Measurements from ENCODE around the gene SP100.

The SP100 gene

DNA sequence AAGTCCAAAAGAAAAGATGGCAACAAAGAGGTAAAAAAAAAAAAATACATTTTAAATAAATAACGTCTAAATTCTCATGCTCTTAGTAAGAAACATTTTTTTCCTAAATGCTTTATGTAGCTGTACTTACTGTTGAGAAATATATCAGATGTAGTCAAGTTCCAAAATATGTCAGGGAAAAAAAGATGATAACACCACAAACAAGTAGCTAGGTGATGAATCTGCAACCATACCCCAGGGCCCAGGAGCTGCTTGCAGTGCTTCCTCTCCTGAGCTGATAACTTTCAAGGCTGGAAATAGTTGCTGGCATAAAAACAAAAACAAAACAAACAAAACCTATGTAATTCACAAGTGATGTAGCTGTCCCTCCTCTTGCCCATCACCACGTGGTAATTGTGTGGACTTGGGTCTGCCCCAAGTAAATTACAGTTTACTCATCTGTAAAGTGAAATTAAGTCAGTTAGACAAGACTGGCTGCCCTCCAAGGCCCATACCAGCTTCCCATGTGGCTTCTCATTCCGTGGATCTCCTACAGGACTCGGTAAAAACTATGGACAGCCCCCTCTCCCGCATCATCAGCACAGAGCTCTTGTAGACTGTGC, 82.6 kb downstream of the SP100 start:
- H3K23ac ChIP-seq (ENCODE audit: low read length in 2 of 2), result no peak overlapping the region
- no peak overlapping the region for H3K14ac ChIP-seq (ENCODE audit: low read length in 2 of 2)
- no peaks in the 10 kb centered on the region for H3K79me1 ChIP-seq (replicated peaks; ENCODE audit: low read length, poor library complexity, severe bottlenecking)
- H3K9me3 ChIP-seq (ENCODE audit: control insufficient read depth, low read length), result no peaks in the 10 kb centered on the region
- H2BK15ac ChIP-seq (ENCODE audit: low read depth, poor library complexity, severe bottlenecking), result no peak overlapping the region
- no peak overlapping the region for H4K8ac ChIP-seq (ENCODE audit: low read length)
- H2BK120ac ChIP-seq (ENCODE audit: low read depth, low read length), result no peak overlapping the region
- H2AK5ac ChIP-seq (ENCODE audit: low read length, severe bottlenecking), result no peak overlapping the region
- H3K18ac ChIP-seq (ENCODE audit: low read depth in 1 of 2, low read length in 2 of 2), result no peak overlapping the region
- DNase-seq, result no peak
- H3K36me3 ChIP-seq (ENCODE audit: control insufficient read depth in 1 of 2, insufficient read depth in 2 of 2, low read depth in 1 of 2, low read length in 2 of 2), result peaks cover 29 to 97% of the 10 kb centered on the region in 2 experiments
- H3K27me3 ChIP-seq (ENCODE audit: control insufficient read depth in 1 of 2, insufficient read depth in 1 of 2, low read length in 2 of 2), result no peaks in the 10 kb centered on the region
- H3K27ac ChIP-seq (ENCODE audit: low read length, poor library complexity, severe bottlenecking), result no peak overlapping the region
- H3K4me3 ChIP-seq (ENCODE audit: insufficient read depth in 1 of 2, low read depth in 1 of 2, low read length in 2 of 2), result no peak overlapping the region
- no peak overlapping the region for H3K9ac ChIP-seq (ENCODE audit: low read length)
- no peak overlapping the region for H3K4me2 ChIP-seq (ENCODE audit: low read length, poor library complexity, severe bottlenecking)
- H4K91ac ChIP-seq (ENCODE audit: low read length), result no peak overlapping the region
- H2AFZ ChIP-seq (ENCODE audit: low read depth, low read length), result no peak overlapping the region
- no peak overlapping the region for H2BK12ac ChIP-seq (ENCODE audit: low read length in 2 of 2)
- no peak overlapping the region for H3K4ac ChIP-seq (ENCODE audit: low read depth in 1 of 2, low read length in 2 of 2)
- H3K4me1 ChIP-seq (ENCODE audit: control insufficient read depth, insufficient read depth, low read depth, low read length), result no peaks in the 10 kb centered on the region
- WGBS, result 77% methylated on average over 4 of the region's 5 CpGs
- H2BK5ac ChIP-seq (ENCODE audit: low read depth, low read length, poor library complexity, severe bottlenecking), result no peak overlapping the region

- H3K36me3 ChIP-seq (ENCODE audit: control insufficient read depth in 1 of 2, insufficient read depth in 2 of 2, low read depth in 1 of 2, low read length in 2 of 2), result peaks cover 16 to 98% of the 10 kb centered on the region in 2 experiments
Observed at GRCh38 chr2:230502593-230502992, 86.6 kb downstream of the SP100 start.

GRCh38 chr2:230503798-230504197, 87.8 kb downstream of the SP100 start:
- no peak for DNase-seq
- H3K14ac ChIP-seq (ENCODE audit: low read length in 2 of 2), result no peak overlapping the region
- H3K4me1 ChIP-seq (ENCODE audit: control insufficient read depth, insufficient read depth, low read depth, low read length), result no peaks in the 10 kb centered on the region
- H3K23ac ChIP-seq (ENCODE audit: low read length in 2 of 2), result no peak overlapping the region
- no peaks in the 10 kb centered on the region for H3K27me3 ChIP-seq (ENCODE audit: control insufficient read depth in 1 of 2, insufficient read depth in 1 of 2, low read length in 2 of 2)
- no peak overlapping the region for H2AFZ ChIP-seq (ENCODE audit: low read depth, low read length)
- H2BK12ac ChIP-seq (ENCODE audit: low read length in 2 of 2), result no peak overlapping the region
- H3K9me3 ChIP-seq (ENCODE audit: control insufficient read depth, low read length), result no peaks in the 10 kb centered on the region
- no peak overlapping the region for H3K27ac ChIP-seq (ENCODE audit: low read length, poor library complexity, severe bottlenecking)
- no peak overlapping the region for H4K91ac ChIP-seq (ENCODE audit: low read length)
- H3K9ac ChIP-seq (ENCODE audit: low read length), result no peak overlapping the region
- no peak overlapping the region for H2BK120ac ChIP-seq (ENCODE audit: low read depth, low read length)
- H2BK5ac ChIP-seq (ENCODE audit: low read depth, low read length, poor library complexity, severe bottlenecking), result no peak overlapping the region
- peaks cover 14 to 98% of the 10 kb centered on the region in 2 experiments for H3K36me3 ChIP-seq (ENCODE audit: control insufficient read depth in 1 of 2, insufficient read depth in 2 of 2, low read depth in 1 of 2, low read length in 2 of 2)
- H3K4me3 ChIP-seq (ENCODE audit: insufficient read depth in 1 of 2, low read depth in 1 of 2, low read length in 2 of 2), result no peak overlapping the region
- H2BK15ac ChIP-seq (ENCODE audit: low read depth, poor library complexity, severe bottlenecking), result no peak overlapping the region
- H4K8ac ChIP-seq (ENCODE audit: low read length), result no peak overlapping the region
- no peak overlapping the region for H2AK5ac ChIP-seq (ENCODE audit: low read length, severe bottlenecking)
- no peaks in the 10 kb centered on the region for H3K79me1 ChIP-seq (replicated peaks; ENCODE audit: low read length, poor library complexity, severe bottlenecking)
- H3K18ac ChIP-seq (ENCODE audit: low read depth in 1 of 2, low read length in 2 of 2), result no peak overlapping the region
- no peak overlapping the region for H3K4ac ChIP-seq (ENCODE audit: low read depth in 1 of 2, low read length in 2 of 2)
- no peak overlapping the region for H3K4me2 ChIP-seq (ENCODE audit: low read length, poor library complexity, severe bottlenecking)

More at GRCh38 chr2:230502593-230502992, 86.6 kb downstream of the SP100 start:
- Histone ChIP-seq H3K4ac (ENCODE audit: low read depth in 1 of 2, low read length in 2 of 2) (no peak overlapping the region), H3K23ac (ENCODE audit: low read length in 2 of 2) (no peak overlapping the region), H4K91ac (ENCODE audit: low read length) (no peak overlapping the region), H2BK15ac (ENCODE audit: low read depth, poor library complexity, severe bottlenecking) (no peak overlapping the region), H3K4me1 (ENCODE audit: control insufficient read depth, insufficient read depth, low read depth, low read length) (no peaks in the 10 kb centered on the region), H3K79me1 (replicated peaks; ENCODE audit: low read length, poor library complexity, severe bottlenecking) (no peaks in the 10 kb centered on the region), H3K27ac (ENCODE audit: low read length, poor library complexity, severe bottlenecking) (no peak overlapping the region), H3K18ac (ENCODE audit: low read depth in 1 of 2, low read length in 2 of 2) (no peak overlapping the region), H3K14ac (ENCODE audit: low read length in 2 of 2) (no peak overlapping the region), H2AK5ac (ENCODE audit: low read length, severe bottlenecking) (no peak overlapping the region), H3K4me3 (ENCODE audit: insufficient read depth in 1 of 2, low read depth in 1 of 2, low read length in 2 of 2) (no peak overlapping the region), H2BK5ac (ENCODE audit: low read depth, low read length, poor library complexity, severe bottlenecking) (no peak overlapping the region), H2BK120ac (ENCODE audit: low read depth, low read length) (no peak overlapping the region), H2BK12ac (ENCODE audit: low read length in 2 of 2) (no peak overlapping the region), H3K9ac (ENCODE audit: low read length) (no peak overlapping the region), H2AFZ (ENCODE audit: low read depth, low read length) (no peak overlapping the region), H3K4me2 (ENCODE audit: low read length, poor library complexity, severe bottlenecking) (no peak overlapping the region), H3K9me3 (ENCODE audit: control insufficient read depth, low read length) (no peaks in the 10 kb centered on the region), H4K8ac (ENCODE audit: low read length) (no peak overlapping the region), H3K27me3 (ENCODE audit: control insufficient read depth in 1 of 2, insufficient read depth in 1 of 2, low read length in 2 of 2) (no peaks in the 10 kb centered on the region)
- DNase-seq, result no peak
- WGBS, result 92% methylated on average over 6 of the region's 7 CpGs

- no peak overlapping the region for H2BK120ac ChIP-seq (ENCODE audit: low read depth, low read length)
- DNase-seq, result no peak
- H3K14ac ChIP-seq (ENCODE audit: low read length in 2 of 2), result no peak overlapping the region
- H4K8ac ChIP-seq (ENCODE audit: low read length), result no peak overlapping the region
- H2AK5ac ChIP-seq (ENCODE audit: low read length, severe bottlenecking), result no peak overlapping the region
- H3K23ac ChIP-seq (ENCODE audit: low read length in 2 of 2), result no peak overlapping the region
- 94% methylated on average over 1 of the region's 2 CpGs for whole genome bisulfite sequencing
- H3K27ac ChIP-seq (ENCODE audit: low read length, poor library complexity, severe bottlenecking), result no peak overlapping the region
- H3K4ac ChIP-seq (ENCODE audit: low read depth in 1 of 2, low read length in 2 of 2), result no peak overlapping the region
- H3K4me1 ChIP-seq (ENCODE audit: control insufficient read depth, insufficient read depth, low read depth, low read length), result no peaks in the 10 kb centered on the region
- no peak overlapping the region for H3K4me2 ChIP-seq (ENCODE audit: low read length, poor library complexity, severe bottlenecking)
- no peak overlapping the region for H3K18ac ChIP-seq (ENCODE audit: low read depth in 1 of 2, low read length in 2 of 2)
- H3K9ac ChIP-seq (ENCODE audit: low read length), result no peak overlapping the region
- no peak overlapping the region for H2AFZ ChIP-seq (ENCODE audit: low read depth, low read length)
- peaks cover 3% of the 10 kb centered on the region for H3K9me3 ChIP-seq (ENCODE audit: control insufficient read depth, low read length)
- H2BK15ac ChIP-seq (ENCODE audit: low read depth, poor library complexity, severe bottlenecking), result no peak overlapping the region
- no peak overlapping the region for H4K91ac ChIP-seq (ENCODE audit: low read length)
- H3K4me3 ChIP-seq (ENCODE audit: insufficient read depth in 1 of 2, low read depth in 1 of 2, low read length in 2 of 2), result no peak overlapping the region
- no peak overlapping the region for H2BK12ac ChIP-seq (ENCODE audit: low read length in 2 of 2)
- no peak overlapping the region for H2BK5ac ChIP-seq (ENCODE audit: low read depth, low read length, poor library complexity, severe bottlenecking)
- no peaks in the 10 kb centered on the region for H3K27me3 ChIP-seq (ENCODE audit: control insufficient read depth in 1 of 2, insufficient read depth in 1 of 2, low read length in 2 of 2)
- H3K79me1 ChIP-seq (replicated peaks; ENCODE audit: low read length, poor library complexity, severe bottlenecking), result no peaks in the 10 kb centered on the region
- peaks cover 10 to 98% of the 10 kb centered on the region in 2 experiments for H3K36me3 ChIP-seq (ENCODE audit: control insufficient read depth in 1 of 2, insufficient read depth in 2 of 2, low read depth in 1 of 2, low read length in 2 of 2)
Observed at GRCh38 chr2:230505162-230505561, 89.2 kb downstream of the SP100 start.

All from mesenchymal stem cell (in vitro differentiated cells and primary cell).